HG02981 (cell line): ENCODE measurements around the gene SNX3.
"Not testable (repeated sequence)": the region's sequence is repeated elsewhere in the genome, so short reads cannot be mapped to it uniquely, and the experiment has no call there.

Experiments used
- ATAC-seq: cut with Tn5 transposase; IDR thresholded peaks from one replicate; pipeline ENCODE4 v1.9.1; 2021; ENCODE audit warnings: mild to moderate bottlenecking, moderate library complexity; ENCODE audit not compliant: unreplicated experiment

Gene SNX3

GRCh38 chr6:108260809-108261569 lies at the start of gene SNX3:
TSS of gene SNX3 (minus strand) at chr6:108261040. CDS start at chr6:108260921, 119 bp downstream.
- peak; percentile 90 for ATAC-seq

DNA sequence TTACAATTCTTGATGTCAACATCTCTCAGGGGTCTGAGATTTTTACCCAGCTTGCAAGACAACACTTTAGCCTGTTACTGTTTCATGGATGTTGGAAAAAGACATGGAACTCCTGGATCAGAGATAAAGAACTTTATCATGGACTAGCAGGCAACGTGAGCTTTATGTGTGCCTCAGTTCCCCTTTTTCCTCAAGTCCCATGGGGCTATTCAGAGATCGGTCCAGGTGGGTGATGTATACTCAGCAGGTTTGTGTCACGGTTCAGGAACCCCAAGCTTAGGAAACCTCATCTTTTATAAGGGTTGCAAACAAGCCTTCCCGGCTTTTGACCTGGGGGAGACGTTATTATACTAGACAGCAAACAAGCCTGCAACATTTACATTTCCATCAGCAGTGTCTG lies 49.0 kb upstream of the SNX3 start:
- ATAC-seq: no peak

DNA sequence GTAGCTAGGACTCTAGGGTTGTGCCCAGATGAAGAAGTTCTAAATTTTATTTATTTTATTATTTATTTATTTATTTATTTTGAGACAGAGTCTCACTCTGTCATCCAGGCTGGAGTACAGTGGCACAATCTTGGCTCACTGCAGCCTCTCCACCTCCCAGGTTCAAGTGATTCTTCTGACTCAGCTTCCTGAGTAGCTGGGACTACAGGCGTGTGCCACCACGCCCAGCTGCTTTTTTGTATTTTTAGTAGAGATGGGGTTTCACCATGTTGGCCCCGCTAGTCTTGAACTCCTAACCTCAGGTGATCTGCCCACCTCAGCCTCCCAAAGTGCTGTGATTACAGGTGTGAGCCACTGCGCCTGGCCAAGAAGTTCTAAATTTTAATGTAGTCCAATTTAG lies 47.8 kb upstream of the SNX3 start:
- ATAC-seq: not testable (repeated sequence)

- no peak for ATAC-seq
Observed at GRCh38 chr6:108304646-108305045, 43.8 kb upstream of the SNX3 start.

DNA sequence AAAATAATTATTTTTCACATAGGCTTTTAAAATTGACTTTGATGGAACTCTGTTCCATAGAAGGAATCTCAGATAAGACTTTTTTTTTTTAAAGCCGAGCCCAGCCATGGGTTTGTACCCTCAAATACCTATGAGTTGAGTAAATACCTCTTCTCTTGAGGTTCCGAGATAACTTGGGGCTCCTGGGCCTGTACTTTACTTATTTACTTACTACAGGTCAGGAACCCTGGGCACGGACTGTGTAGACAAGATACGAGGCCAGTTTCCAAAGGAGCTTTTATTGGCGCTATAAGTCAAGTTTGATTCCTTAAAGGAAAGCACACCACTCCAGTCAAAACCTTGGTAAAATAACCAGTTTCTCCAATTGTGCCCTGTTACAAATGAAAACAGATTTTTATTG lies 41.5 kb upstream of the SNX3 start:
- no peak for ATAC-seq

DNA sequence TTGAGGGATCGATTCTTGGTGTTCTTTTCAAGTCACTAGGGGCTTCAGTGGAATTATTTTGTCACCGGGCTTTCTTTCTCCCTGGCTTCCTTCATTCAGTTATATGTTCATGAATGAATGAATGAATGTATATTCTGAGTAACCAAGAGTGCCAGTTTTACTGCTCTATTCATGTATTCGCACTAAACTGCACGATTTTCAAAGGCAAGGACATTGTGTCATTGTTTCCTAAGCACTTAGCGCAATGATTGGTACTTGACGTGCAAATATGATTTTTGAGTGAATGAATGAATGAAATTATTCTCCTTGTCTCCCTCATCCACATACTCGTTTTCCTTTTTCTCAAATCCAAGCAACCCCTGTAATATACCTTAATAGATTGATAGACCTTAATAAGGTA lies 34.8 kb upstream of the SNX3 start:
- ATAC-seq: no peak

GRCh38 chr6:108294727-108295625 lies 34.1 kb upstream of the SNX3 start, which contains the start of gene AFG1L:
TSS of gene AFG1L (plus strand) at chr6:108295054. CDS start at chr6:108295080, 26 bp downstream.
- peak; percentile 88 for ATAC-seq

- peak; percentile 7 for ATAC-seq
Observed at GRCh38 chr6:108294297-108294726, 33.5 kb upstream of the SNX3 start.

DNA sequence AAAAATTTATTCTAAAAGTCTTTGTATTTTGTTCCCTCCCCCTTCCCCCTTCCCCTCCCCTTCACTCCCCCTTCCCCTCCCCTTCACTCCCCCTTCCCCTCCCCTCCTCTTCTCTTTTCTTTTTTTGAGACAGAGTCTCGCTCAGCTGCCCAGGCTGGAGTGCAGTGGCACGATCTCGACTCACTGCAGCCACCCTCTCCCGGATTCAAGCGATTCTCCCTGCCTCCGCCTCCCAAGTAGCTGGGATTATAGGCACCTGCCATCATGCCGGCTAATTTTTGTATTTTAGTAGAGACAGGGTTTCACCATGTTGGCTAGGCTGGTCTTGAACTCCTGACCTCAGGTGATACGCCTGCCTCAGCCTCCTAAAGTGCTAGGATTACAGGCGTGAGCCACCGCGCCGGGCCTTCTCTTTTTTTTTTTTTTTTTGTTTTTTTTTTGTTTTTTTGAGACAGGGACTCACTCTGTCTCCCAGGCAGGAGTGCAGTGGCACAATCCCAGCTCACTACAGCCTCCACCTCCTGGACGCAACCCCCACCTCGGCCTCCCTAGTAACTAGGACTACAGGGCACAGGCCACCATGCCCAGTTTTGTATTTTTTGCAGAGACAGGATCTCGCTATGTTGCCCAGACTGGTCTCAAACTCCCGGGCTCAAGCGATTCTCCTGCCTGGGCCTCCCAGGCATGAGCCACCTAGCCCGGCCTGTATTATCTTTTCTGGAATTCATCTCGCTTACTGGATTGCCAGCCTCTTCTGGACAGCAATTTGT lies 32.9 kb upstream of the SNX3 start:
- ATAC-seq: no peak

- not testable (repeated sequence) for ATAC-seq
Observed at GRCh38 chr6:108292561-108292960, 31.7 kb upstream of the SNX3 start.

GRCh38 chr6:108291091-108291490 lies 30.3 kb upstream of the SNX3 start:
- no peak for ATAC-seq

GRCh38 chr6:108288742-108289141 lies 27.9 kb upstream of the SNX3 start:
- ATAC-seq: no peak

GRCh38 chr6:108287373-108287772 lies 26.5 kb upstream of the SNX3 start:
- ATAC-seq: no peak

DNA sequence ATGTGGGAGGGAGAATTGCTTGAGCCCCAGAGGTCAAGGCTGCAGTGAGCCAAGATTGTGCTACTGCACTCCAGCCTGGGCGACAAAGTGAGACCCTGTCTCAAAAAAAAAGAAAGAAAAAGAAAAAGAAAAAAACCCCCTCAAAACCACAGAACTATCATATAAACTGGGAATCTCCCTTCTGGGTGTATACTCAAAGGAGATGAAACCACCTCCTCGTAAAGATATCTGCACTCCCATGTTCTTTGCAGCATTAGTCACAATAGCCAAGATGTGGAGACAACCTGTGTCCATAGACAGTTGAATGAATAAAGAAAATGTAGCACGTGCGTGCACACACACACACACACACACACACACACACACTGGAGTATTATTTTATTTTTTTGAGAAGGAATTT lies 25.5 kb upstream of the SNX3 start:
- no peak for ATAC-seq

- no peak for ATAC-seq
Observed at GRCh38 chr6:108285381-108285780, 24.5 kb upstream of the SNX3 start.

DNA sequence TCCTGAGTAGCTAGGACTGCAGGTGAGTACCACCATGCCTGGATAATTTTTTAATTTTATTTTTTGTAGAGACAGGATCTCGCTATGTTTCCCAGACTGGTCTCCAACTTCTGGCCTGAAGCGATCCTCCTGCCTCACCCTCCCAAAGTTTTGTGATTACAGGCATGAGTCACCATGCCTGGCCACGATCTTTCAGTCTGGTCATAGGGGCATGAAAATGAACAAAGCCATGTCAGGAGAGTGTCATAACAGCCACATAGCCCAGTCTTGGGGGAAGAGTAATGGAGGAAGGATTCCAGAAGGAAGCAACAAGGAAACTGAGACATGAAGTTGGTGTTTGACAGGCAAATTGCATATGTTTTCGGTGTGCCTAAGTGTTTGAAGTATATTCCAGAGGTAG lies 17.0 kb upstream of the SNX3 start:
- no peak for ATAC-seq

- ATAC-seq: no peak
Observed at GRCh38 chr6:108277295-108277694, 16.5 kb upstream of the SNX3 start.

GRCh38 chr6:108275976-108276375 lies 15.1 kb upstream of the SNX3 start:
- ATAC-seq: no peak

DNA sequence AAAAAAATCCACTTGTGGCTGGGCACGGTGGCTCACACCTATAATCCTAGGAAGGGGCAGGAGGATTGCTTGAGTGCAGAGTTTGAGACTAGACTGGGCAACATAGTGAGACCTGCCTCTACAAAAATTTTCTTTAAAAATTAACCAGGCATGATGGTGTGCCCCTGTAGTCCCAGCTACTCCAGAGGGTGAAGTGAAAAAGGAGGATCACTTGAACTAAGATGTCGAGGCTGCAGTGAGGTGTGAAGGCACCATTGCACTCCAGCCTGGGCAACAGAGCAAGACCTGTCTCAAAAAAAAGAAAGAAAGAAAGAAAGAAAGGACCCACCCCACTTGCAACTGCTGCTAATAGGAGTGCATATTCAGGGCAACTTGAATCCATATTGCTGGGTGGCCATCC lies 13.7 kb upstream of the SNX3 start:
- ATAC-seq: no peak

GRCh38 chr6:108269955-108270354 lies 9.1 kb upstream of the SNX3 start:
- ATAC-seq: not testable (repeated sequence)

DNA sequence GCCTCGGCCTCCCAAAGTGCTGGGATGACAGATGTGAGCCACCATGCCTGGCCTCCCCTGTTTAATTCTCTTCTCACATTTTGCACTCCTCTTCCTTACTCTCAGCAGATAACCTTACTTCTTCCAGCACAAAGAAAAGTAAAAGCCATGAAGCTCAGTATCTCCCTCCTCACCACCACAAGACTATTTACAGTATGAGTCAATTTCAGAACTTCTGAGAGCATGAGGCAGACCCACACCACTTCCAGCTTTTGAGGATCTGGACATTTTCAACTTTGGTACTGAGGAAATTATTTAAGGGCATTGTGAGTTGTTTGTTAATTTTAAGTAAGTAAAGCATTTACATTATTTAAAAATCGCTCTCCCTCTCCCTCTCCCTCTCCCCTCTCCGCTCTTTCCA lies 8.0 kb upstream of the SNX3 start:
- no peak for ATAC-seq
